Neural cell (in vitro differentiated cells): ENCODE measurements around the gene STEAP2.

Experiments
- CTCF ChIP-seq: fragments of 450-650 bp; IDR thresholded peaks from 2 replicates; pipeline ENCODE4 v1.5.1; 2014; ENCODE audit warnings: antibody characterized with exemption, mild to moderate bottlenecking, moderate library complexity; ENCODE audit not compliant: poor library complexity, severe bottlenecking
- EP300 ChIP-seq: fragments of 450-650 bp; conservative IDR thresholded peaks from 2 replicates; pipeline ENCODE4 v1.6.1; 2014; ENCODE audit warnings: antibody characterized with exemption, mild to moderate bottlenecking, moderate library complexity; ENCODE audit not compliant: poor library complexity, severe bottlenecking
- EZH2 ChIP-seq: fragments of 200-600, 300-800 bp; shearing (Covaris generic), sonication (generic); IDR thresholded peaks from 2 replicates; pipeline ENCODE4 v1.6.1; 2014; ENCODE audit warnings: antibody characterized with exemption, low read length, borderline replicate concordance, mild to moderate bottlenecking; ENCODE audit not compliant: insufficient read depth, poor library complexity, severe bottlenecking
- POLR2AphosphoS5 ChIP-seq: IDR thresholded peaks from 2 replicates; pipeline ENCODE4 v1.6.1; 2012

GRCh38 chr7:90209776-90210175 lies 1.8 kb upstream of the STEAP2 start:
- no peak for TF ChIP-seq CTCF
- TF ChIP-seq EZH2: no peak
- no peak for TF ChIP-seq EP300
- TF ChIP-seq POLR2AphosphoS5: no peak
